Measurements from ENCODE around the gene AP2S1.
"Not testable (repeated sequence)": the region's sequence is repeated elsewhere in the genome, so short reads cannot be mapped to it uniquely, and the experiment has no call there.

The AP2S1 gene

DNA sequence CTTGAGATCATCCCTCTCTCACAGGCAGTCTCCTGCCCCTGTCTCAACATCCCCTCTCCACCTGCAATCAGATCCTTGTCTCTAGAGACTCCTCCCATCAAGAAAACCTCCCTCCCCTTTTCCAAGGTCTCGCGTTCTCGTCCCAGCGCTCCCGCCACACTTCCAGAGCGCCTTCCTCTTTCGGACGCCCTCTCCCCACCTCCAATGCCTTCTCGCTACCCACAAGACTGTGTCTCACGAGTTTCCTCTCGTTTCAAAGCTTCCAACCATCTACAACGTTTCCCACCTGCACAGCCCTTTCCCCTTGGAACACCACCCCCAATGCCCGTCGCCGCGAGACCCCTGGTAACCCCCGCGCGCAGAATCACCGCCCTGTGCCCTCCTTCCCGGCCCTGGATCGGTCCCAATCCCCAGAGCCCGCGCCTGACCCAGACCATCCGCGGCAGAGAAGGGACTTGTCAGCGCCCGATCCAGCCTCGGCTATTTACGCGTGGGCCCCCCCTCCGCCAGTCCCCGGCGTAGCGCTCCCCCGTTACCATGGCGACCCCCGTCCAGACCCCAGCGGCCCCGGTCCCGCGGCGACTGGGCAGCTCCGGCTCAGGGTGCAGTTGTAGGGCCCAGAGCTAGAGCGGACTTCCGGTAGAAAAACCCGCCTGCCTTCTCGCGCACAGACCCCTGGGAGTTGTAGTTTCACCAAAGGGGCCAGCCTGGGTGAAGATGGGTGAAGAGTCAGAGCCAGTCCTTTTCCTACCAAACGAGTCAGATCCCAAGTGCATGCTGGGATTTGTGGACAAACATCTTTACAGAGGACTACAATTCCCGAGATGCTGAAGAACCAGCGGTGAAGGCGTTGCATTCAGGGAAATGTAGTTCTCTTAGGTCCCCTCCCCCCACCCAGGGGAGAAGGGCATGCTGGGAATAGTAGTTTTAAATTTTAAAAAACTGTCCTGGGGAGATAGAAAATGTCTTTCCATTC, at the start of gene AP2S1:
Gene AP2S1, minus strand, starts transcription at position 619 of the 976 bp plus-strand sequence. Its CDS starts 80 bp downstream, at position 539.
- peak; percentile 100 for DNase-seq (ENCODE audit: low read depth, low spot score)

DNA sequence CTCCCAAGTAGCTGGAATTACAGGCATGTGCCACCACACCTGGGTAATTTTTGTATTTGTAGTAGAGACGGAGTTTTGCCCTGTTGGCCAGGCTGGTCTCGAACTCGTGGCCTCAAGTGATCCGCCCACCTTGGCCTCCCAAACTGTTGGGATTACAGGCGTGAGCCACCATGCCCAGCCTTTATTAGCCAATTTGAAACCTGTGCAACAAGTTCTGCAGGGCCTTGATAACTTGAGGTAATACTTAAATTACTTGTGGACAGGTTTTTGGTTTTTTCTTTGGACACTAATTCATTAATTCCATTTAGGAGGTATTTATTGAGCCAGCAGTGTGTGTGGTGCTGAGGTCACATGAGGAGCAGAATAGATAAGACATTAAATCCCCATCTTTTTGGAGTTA, 49.7 kb upstream of the AP2S1 start:
- DNase-seq (ENCODE audit: low read depth, low spot score) = no peak

DNA sequence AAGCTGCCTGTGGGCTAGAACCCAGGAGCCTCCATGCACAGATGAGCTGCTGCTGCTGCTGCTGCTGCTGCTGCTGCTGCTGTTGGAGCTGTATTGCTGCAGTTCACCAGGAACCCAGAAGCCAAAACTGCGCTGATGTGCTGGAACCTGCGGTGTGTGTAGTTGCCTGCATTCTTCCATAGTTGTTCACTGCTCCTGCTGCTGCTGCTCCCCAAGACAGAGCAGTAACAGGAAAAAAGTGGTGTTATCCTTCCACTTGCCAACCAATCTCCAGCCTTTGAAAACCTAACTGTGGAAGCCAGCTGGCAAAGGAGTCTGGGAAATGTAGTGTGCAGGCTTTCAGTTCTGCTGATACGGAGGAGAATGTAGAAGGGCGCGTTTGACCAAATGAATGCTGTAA, 48.1 kb upstream of the AP2S1 start:
- no peak for DNase-seq (ENCODE audit: low read depth, low spot score)

- DNase-seq (ENCODE audit: low read depth, low spot score) = no peak
Measured at GRCh38 chr19:46896076-46896794, 45.6 kb upstream of the AP2S1 start.

DNA sequence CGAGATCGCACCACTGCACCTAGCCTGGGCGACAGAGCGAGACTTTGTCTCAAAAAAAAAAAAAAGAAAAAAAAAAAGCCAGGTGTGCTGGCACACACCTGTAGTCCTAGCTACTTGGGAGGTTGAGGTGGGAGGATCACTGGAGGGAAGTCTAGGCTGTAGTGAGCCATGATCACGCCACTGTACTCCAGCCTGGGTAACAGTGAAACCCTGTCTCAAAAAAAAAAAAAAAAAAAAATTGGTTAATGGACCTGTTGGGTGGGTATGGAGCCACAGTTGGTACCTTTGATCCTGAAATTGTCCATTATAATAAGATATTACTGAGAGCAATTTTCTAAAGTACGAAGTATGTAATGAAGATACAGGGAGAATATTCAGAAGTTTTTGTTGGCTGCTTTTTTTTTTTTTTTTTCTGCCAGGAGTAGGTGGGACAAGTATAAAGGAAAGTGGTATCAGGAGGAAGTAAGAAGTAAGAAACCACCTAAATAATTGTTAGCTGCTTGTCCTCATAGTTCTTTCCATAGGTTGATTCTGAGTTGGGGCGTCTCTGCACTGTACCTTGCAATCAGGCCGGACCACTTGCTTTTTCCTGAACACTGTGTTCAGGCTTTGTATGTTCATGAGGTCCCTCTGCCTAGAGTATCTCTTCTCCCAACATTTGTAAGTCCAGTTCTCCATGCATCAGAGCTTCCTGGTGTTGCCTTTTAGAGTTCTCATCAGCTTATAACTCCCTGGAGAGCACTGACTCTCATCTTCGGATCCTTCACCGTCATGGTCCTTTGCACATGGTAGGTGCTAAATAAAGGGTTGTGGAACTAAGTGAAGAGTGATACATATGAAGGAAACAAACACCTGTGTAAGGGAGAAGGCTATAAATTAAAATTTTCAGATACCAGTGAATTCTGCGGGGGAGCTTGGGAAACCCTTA, 41.9 kb upstream of the AP2S1 start:
- no peak for DNase-seq (ENCODE audit: low read depth, low spot score)

DNA sequence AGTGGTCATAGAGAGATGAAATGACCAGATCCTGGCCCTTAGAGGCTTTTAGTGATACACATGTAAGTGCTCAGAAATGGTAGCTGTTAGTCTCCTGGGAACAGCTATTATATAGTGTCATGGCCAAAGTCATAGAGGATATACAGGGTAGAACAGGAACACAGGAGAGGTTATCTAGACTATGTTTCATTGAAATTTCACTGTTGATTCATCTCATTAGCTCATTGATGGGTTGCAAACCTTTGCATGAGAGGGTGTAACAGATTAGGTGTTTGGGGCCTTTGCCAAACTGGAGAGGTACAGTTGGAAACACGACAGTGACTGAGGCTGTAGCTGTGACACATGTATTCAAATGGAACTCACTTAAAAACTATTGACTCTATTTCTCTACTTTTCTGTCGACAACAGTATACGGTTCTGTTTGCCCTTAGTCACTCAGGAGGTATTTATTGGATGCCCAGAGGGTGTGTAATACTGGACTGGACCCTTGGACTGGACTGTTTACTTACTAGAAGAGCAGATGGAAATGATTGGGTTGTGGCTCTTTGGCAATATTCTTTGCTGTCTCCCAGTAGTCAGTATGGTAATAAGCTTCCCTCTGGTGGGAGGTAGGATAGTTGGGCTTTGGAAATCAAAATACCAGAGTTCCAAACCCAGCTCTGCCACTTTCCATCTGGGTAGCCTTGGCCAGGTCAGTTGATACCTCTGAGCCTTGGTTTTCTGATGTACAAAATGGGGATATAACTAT, 40.0 kb upstream of the AP2S1 start:
- no peak for DNase-seq (ENCODE audit: low read depth, low spot score)

DNA sequence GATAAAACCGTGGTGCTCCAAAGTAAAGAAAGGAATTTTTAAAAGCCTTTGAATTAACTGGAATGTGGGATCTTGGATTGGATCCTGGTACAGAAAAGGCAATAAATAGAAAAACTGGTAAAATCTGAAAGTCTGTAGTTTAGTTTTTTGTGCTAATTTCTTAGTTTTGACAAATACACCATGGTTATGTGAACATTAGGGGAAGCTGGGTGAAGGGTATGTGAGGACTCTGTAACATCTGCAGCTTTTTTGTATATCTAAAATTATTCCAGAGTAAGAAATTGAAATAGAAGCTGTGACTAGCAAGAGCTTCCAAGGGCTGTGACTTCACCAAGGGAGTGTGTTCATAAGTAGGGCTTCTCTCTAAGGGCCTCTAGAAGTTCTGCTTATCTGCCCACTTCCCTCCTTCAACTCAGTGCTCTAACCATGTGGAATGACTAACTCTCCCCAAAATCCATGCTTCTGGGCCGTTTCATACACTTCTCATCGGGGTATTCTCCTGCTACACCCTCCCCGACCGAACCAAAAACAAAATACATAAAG, 36.7 kb upstream of the AP2S1 start:
- no peak for DNase-seq (ENCODE audit: low read depth, low spot score)

DNA sequence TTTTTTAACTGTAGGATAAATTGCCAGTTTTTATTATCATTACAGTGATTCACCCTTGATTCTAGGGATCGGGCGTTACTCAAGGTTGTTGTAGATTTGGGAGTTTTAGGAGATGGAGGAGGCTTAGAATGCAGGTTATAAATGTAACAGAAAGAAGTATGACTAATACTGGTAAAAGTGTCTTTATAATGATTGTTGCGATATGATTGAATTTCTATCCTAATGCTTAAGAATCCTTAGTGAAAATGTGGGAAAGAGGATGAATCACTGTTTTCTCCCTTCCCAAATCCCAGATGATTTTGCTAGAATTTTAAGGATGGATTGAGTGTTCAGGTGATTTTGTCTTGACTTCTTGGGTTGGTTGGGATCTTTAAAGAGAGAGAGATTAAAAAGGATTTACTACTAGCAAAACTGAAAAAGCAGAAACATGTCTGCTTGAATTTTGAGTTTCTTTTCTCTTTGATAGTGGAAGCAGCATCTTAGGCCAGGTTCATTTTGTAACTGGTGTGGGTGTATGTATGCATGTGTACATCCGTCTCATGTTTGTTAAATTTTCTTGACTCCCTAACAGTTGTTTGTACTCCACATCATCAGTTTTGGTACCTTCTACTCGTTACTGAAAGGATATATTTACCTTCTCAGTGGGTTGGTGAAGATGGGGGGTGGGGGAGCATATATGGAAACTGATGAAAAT, 36.0 kb upstream of the AP2S1 start:
- no peak for DNase-seq (ENCODE audit: low read depth, low spot score)

DNA sequence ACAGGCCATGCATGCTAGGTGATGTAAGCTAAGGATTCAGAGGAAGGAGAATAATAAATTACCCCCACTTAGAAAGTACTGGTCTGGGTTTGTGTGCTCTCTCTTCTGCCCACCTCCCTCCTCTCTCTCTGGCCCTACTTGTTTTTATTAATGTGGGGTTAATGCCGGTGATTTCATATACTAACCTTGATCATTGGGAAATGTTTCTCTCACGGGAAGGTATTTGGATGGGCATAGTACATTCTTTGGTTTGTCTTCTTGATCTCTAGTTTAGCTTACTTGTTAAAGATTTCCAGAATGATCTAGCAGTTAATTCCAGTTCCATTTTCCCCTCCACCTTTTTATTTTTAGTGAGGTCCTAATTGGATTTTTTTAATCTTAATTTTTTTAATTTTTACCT, 34.8 kb upstream of the AP2S1 start:
- DNase-seq (ENCODE audit: low read depth, low spot score) = no peak

GRCh38 chr19:46882751-46883150, 32.1 kb upstream of the AP2S1 start:
- DNase-seq (ENCODE audit: low read depth, low spot score) = not testable (repeated sequence)

GRCh38 chr19:46882034-46882433, 31.4 kb upstream of the AP2S1 start:
- DNase-seq (ENCODE audit: low read depth, low spot score) = no peak

DNA sequence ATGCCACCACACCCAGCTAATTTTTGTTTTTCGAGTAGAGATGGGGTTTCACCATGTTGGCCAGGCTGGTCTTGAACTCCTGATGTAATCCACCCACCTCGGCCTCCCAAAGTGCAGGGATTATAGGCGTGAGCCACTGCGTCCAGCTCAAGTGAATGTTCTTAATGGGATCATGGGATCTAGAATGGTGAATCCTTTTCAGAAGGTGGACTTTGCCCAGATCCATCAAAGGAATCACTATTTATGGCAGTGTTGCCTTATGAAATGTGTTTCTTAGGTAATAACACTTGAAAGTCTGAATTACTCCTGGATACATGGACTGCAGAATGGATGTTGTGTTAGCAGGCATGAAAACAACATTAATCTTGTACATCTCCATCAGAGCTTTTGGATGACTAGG, 30.4 kb upstream of the AP2S1 start:
- DNase-seq (ENCODE audit: low read depth, low spot score) = no peak

DNA sequence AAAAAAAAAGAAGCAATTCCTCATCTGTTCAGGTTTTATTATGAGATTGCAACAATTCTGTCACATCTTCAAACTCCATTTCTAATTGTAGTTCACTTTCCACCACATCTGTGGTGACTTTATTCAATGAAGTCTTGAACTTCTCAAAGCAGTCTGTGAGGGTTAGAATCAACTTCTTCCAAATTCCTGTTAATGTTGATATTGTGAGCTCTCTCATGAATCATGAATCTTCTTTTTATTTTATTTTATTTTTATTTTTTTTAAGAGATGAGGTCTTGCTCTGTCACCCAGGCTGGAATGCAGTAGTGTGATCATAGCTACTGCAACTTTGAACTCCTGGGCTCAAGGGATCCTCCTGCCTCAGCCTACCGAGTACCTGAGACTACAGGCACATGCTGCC, 29.8 kb upstream of the AP2S1 start:
- DNase-seq (ENCODE audit: low read depth, low spot score) = no peak

- no peak for DNase-seq (ENCODE audit: low read depth, low spot score)
Measured at GRCh38 chr19:46878613-46879375, 28.1 kb upstream of the AP2S1 start.

GRCh38 chr19:46875657-46876056, 25.0 kb upstream of the AP2S1 start:
- DNase-seq (ENCODE audit: low read depth, low spot score) = no peak

- no peak for DNase-seq (ENCODE audit: low read depth, low spot score)
Measured at GRCh38 chr19:46875234-46875633, 24.6 kb upstream of the AP2S1 start.

- DNase-seq (ENCODE audit: low read depth, low spot score) = no peak
Measured at GRCh38 chr19:46872967-46873366, 22.3 kb upstream of the AP2S1 start.

DNA sequence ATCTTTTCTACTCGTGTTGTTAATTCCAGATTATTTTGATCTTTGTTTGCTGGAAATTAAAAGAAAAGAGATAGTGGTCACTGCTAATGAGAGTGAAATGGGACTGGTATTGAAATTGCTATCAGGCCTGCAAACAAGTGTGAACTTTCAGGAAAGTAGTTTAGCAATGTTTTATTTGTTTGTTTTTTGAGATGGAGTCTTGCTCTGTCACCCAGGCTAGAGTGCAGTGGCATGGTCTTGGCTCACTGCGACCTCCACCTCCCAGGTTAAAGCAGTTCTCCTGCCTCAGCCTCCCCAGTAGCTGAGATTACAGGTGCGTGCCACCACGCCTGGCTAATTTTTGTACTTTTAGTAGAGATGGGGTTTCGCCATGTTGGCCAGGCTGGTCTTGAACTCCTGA, 20.5 kb upstream of the AP2S1 start:
- DNase-seq (ENCODE audit: low read depth, low spot score) = not testable (repeated sequence)
